ENCODE data around the gene SYNPR. TPM values are rescaled to one million over a fixed set of nuclear protein-coding genes. Genes with fewer than 3 reads are reported as not detected.

SYNPR gene
- total RNA-seq, 3 donors from 2014 or later: not detected

GRCh38 chr3:63395960-63396359 lies 117.9 kb downstream of the SYNPR start:
- TF ChIP-seq CTCF (IDR thresholded peaks at IDR 0.05) (no peak), POLR2A (IDR thresholded peaks at IDR 0.05) (no peak), POLR2AphosphoS5 (IDR thresholded peaks at IDR 0.05) (no peak)
- no peaks in the 10 kb centered on the region for H3K27me3 ChIP-seq
- no peak overlapping the region for H3K27ac ChIP-seq
- no peak for DNase-seq (ENCODE audit: low spot score in 2 of 2)
- no peaks in the 10 kb centered on the region for H3K4me1 ChIP-seq
- no peaks in the 10 kb centered on the region for H3K36me3 ChIP-seq
- H3K4me3 ChIP-seq: no peak overlapping the region
- intact Hi-C loops (cut with DNase I; ENCODE audit: low total_unique reads): no loop called here
- no peaks in the 10 kb centered on the region for H3K9me3 ChIP-seq

- Histone ChIP-seq H3K9me3 (no peaks in the 10 kb centered on the region), H3K4me3 (no peak overlapping the region), H3K4me1 (no peaks in the 10 kb centered on the region), H3K27me3 (no peaks in the 10 kb centered on the region), H3K36me3 (no peaks in the 10 kb centered on the region), H3K27ac (no peak overlapping the region)
- TF ChIP-seq POLR2AphosphoS5 (IDR thresholded peaks at IDR 0.05) (no peak), CTCF (IDR thresholded peaks at IDR 0.05) (no peak), POLR2A (IDR thresholded peaks at IDR 0.05) (no peak)
- intact Hi-C loops (cut with DNase I; ENCODE audit: low total_unique reads): no loop called here
- no peak for DNase-seq (ENCODE audit: low spot score in 2 of 2)
Observed at GRCh38 chr3:63400246-63400860, 122.2 kb downstream of the SYNPR start.

DNA sequence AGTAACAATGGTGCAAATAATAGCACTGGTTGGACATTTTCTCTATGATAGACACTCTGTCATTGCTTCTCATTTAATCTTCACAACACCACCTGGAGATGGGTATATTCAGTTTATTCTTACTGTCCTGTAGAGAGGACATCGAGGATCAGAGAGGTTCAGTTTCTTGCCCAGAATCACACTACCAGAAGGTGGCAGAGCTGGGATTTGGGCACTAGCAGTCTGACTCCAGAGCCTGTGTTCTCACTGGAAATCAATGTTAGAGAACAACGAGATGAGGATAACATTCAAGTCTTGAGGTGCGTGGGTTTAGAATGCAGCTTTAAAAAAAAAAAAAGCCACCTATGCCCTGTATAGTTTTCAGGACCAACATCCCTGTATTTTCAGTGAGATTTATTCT lies 127.8 kb downstream of the SYNPR start:
- H3K27ac ChIP-seq: no peak overlapping the region
- intact Hi-C loops (cut with DNase I; ENCODE audit: low total_unique reads): no loop called here

DNA sequence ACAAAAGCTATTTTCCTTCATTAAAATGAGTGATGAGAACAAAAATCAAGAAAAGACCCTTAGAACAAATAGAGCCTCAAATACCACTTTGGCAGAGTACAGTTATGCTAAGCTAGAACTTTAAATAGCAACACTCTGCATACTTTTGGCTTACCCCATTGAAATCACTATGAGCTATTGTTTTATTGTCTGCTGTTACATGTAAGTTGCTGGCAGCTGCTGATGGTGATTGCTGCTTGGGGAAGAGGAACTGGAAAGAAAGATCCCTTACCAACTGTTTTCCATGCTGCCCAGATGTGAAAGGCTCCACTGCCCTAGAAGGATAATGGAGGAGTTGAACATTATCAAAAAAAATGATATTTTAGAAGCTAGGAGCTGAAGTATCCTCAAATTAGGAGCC lies 135.4 kb downstream of the SYNPR start:
- DNase-seq (ENCODE audit: low spot score in 2 of 2): no peak
- Histone ChIP-seq H3K27ac (no peak overlapping the region), H3K9me3 (no peaks in the 10 kb centered on the region), H3K4me1 (no peaks in the 10 kb centered on the region), H3K36me3 (no peaks in the 10 kb centered on the region), H3K27me3 (no peaks in the 10 kb centered on the region), H3K4me3 (no peak overlapping the region)
- intact Hi-C loops (cut with DNase I; ENCODE audit: low total_unique reads): no loop called here
- no peak for TF ChIP-seq POLR2AphosphoS5 (IDR thresholded peaks at IDR 0.05)
- no peak for TF ChIP-seq POLR2A (IDR thresholded peaks at IDR 0.05)
- TF ChIP-seq CTCF (IDR thresholded peaks at IDR 0.05): no peak

More for the DNA sequence above, 127.8 kb downstream of the SYNPR start:
- H3K36me3 ChIP-seq: no peaks in the 10 kb centered on the region
- no peaks in the 10 kb centered on the region for H3K9me3 ChIP-seq
- DNase-seq (ENCODE audit: low spot score in 2 of 2): no peak
- no peak overlapping the region for H3K4me3 ChIP-seq
- H3K4me1 ChIP-seq: no peaks in the 10 kb centered on the region
- H3K27me3 ChIP-seq: no peaks in the 10 kb centered on the region
- TF ChIP-seq CTCF (IDR thresholded peaks at IDR 0.05): no peak
- no peak for TF ChIP-seq POLR2A (IDR thresholded peaks at IDR 0.05)
- TF ChIP-seq POLR2AphosphoS5 (IDR thresholded peaks at IDR 0.05): no peak

DNA sequence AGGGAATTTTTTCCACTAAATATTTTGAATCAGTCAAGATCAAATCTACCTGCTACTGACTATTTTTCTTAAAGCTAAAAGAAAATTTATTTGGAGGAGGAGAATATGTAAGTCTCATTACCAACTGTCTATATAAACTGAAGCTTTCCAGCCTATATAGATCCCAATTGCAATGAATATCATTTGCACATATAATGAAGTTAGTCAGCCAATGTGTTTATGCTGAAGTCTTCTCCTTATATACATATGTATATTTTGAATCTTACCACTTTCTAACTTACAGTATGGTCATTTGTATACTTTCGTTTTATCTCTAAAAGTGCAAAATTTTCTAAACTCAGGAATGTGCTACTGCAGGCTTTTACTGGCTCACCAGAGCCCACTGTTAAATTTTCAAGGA lies 136.5 kb downstream of the SYNPR start:
- H3K27me3 ChIP-seq: no peaks in the 10 kb centered on the region
- no peak for DNase-seq (ENCODE audit: low spot score in 2 of 2)
- H3K4me3 ChIP-seq: no peak overlapping the region
- no peaks in the 10 kb centered on the region for H3K9me3 ChIP-seq
- H3K4me1 ChIP-seq: no peaks in the 10 kb centered on the region
- no peak overlapping the region for H3K27ac ChIP-seq
- no peaks in the 10 kb centered on the region for H3K36me3 ChIP-seq
- intact Hi-C loops (cut with DNase I; ENCODE audit: low total_unique reads): no loop called here
- TF ChIP-seq CTCF (IDR thresholded peaks at IDR 0.05) (no peak), POLR2AphosphoS5 (IDR thresholded peaks at IDR 0.05) (no peak), POLR2A (IDR thresholded peaks at IDR 0.05) (no peak)
